ENCODE results near the gene TXNDC8.

Gene TXNDC8

GRCh38 chr9:110257097-110257841, 80.4 kb downstream of the TXNDC8 start:
- H3K4me3 ChIP-seq (replicated peaks in 1 of 2; ENCODE audit: low read depth in 2 of 2, low read length in 2 of 2) = peak overlapping the region; percentile 89 to 91
- peak in 1 of 2 donors; percentile 39 for DNase-seq (ENCODE audit: low read depth in 2 of 2)
- no peak for TF ChIP-seq CTCF (IDR thresholded peaks at IDR 0.05; ENCODE audit: low read depth, low read length)

- peak within 1 kb of the TSS; percentile 89 to 91 for H3K4me3 ChIP-seq (replicated peaks in 1 of 2; ENCODE audit: low read depth in 2 of 2, low read length in 2 of 2)
- DNase-seq (ENCODE audit: low read depth in 2 of 2) = peak; percentile 92 to 94
- TF ChIP-seq CTCF (IDR thresholded peaks at IDR 0.05; ENCODE audit: low read depth, low read length) = no peak
Measured at GRCh38 chr9:110256380-110257096, 81.1 kb downstream of the TXNDC8 start, which contains the start of gene TXN. Gene TXN (minus strand): TSS chr9:110256507. CDS start chr9:110256435, 72 bp downstream.

- TF ChIP-seq CTCF (IDR thresholded peaks at IDR 0.05; ENCODE audit: low read depth, low read length) = no peak
- peak overlapping the region; percentile 89 to 91 for H3K4me3 ChIP-seq (replicated peaks in 1 of 2; ENCODE audit: low read depth in 2 of 2, low read length in 2 of 2)
- DNase-seq (ENCODE audit: low read depth in 2 of 2) = peak; percentile 46 to 55
Measured at GRCh38 chr9:110255463-110256379, 81.9 kb downstream of the TXNDC8 start.

GRCh38 chr9:110255034-110255462, 82.6 kb downstream of the TXNDC8 start:
- no peak for DNase-seq (ENCODE audit: low read depth in 2 of 2)
- TF ChIP-seq CTCF (IDR thresholded peaks at IDR 0.05; ENCODE audit: low read depth, low read length) = no peak
- peak overlapping the region; percentile 89 to 91 for H3K4me3 ChIP-seq (replicated peaks in 1 of 2; ENCODE audit: low read depth in 2 of 2, low read length in 2 of 2)

GRCh38 chr9:110254500-110254899, 83.2 kb downstream of the TXNDC8 start:
- no peak for DNase-seq (ENCODE audit: low read depth in 2 of 2)
- H3K4me3 ChIP-seq (replicated peaks in 1 of 2; ENCODE audit: low read depth in 2 of 2, low read length in 2 of 2) = peak overlapping the region; percentile 89 to 91
- TF ChIP-seq CTCF (IDR thresholded peaks at IDR 0.05; ENCODE audit: low read depth, low read length) = no peak

All from cardiac fibroblast (primary cell).